Endodermal cell (in vitro differentiated cells): Measurements from ENCODE around the gene RPL34. TPM values are rescaled to one million over a fixed set of nuclear protein-coding genes. Genes with fewer than 3 reads are reported as not detected.
"Not testable (repeated sequence)": the region's sequence is repeated elsewhere in the genome, so short reads cannot be mapped to it uniquely, and the experiment has no call there.

Experiments
- DNase-seq: peaks from one replicate; pipeline ENCODE4 v3.0.0-alpha.2; 2017
- H3K27ac ChIP-seq: 2 replicates; pipeline ENCODE4 v1.5.1; 2013; ENCODE audit warnings: mild to moderate bottlenecking, low read depth, low read length, moderate library complexity
- H3K27me3 ChIP-seq: 2 replicates; pipeline ENCODE4 v1.6.1; 2013; ENCODE audit warnings: mild to moderate bottlenecking, low read length, moderate library complexity; ENCODE audit not compliant: insufficient read depth, control insufficient read depth, poor library complexity, severe bottlenecking
- H3K36me3 ChIP-seq: 2 replicates; pipeline ENCODE4 v1.7.0; 2013; ENCODE audit warnings: mild to moderate bottlenecking, low read length, moderate library complexity; ENCODE audit not compliant: control insufficient read depth, insufficient read depth
- H3K4me1 ChIP-seq: one replicate; pipeline ENCODE4 v1.7.0; 2013; ENCODE audit warnings: low read length; ENCODE audit not compliant: control insufficient read depth, insufficient read depth
- H3K4me3 ChIP-seq: 2 replicates; pipeline ENCODE4 v1.5.1; 2013; ENCODE audit warnings: mild to moderate bottlenecking, low read length, moderate library complexity
- H3K9ac ChIP-seq: 2 replicates; pipeline ENCODE4 v1.6.1; 2013; ENCODE audit warnings: mild to moderate bottlenecking, low read length, moderate library complexity; ENCODE audit not compliant: poor library complexity, severe bottlenecking; ENCODE audit errors: extremely low read depth
- H3K9me3 ChIP-seq: 2 replicates; pipeline ENCODE4 v1.6.1; 2013; ENCODE audit warnings: mild to moderate bottlenecking, low read length, moderate library complexity; ENCODE audit not compliant: control insufficient read depth
- H3K27ac Mint-ChIP-seq: 2 replicates; pipeline ENCODE4 v1.8.0; 2020; ENCODE audit warnings: mixed read lengths
- H3K27me3 Mint-ChIP-seq: 2 replicates; pipeline ENCODE4 v1.8.0; 2021; ENCODE audit warnings: mild to moderate bottlenecking, mixed read lengths; ENCODE audit not compliant: insufficient read depth
- H3K36me3 Mint-ChIP-seq: 2 replicates; pipeline ENCODE4 v1.8.0; 2020; ENCODE audit warnings: low read depth, mixed read lengths
- H3K4me1 Mint-ChIP-seq: 2 replicates; pipeline ENCODE4 v1.8.0; 2020; ENCODE audit warnings: mixed read lengths
- H3K4me3 Mint-ChIP-seq: 2 replicates; pipeline ENCODE4 v1.8.0; 2020; ENCODE audit warnings: mild to moderate bottlenecking, moderate library complexity, mixed read lengths
- H3K9me3 Mint-ChIP-seq: 2 replicates; pipeline ENCODE4 v1.8.0; 2020; ENCODE audit warnings: mild to moderate bottlenecking, mixed read lengths
- CTCF ChIP-seq: fragments of 200-600 bp; sonication (generic); conservative IDR thresholded peaks from 2 replicates; pipeline ENCODE4 v1.5.0; 2021; ENCODE audit warnings: antibody characterized with exemption, mild to moderate bottlenecking
- WGBS, 2 experiments: methylation state at CpG; one replicate each; pipeline versions ENCODE4 v1.1.5 to v1.1.7; 2013; ENCODE audit warnings: missing lambda C conversion rate in 2 of 2, mixed read lengths in 1 of 2; ENCODE audit not compliant: insufficient coverage in 1 of 2, insufficient read length in 1 of 2; 5-methylcytosine and 5-hydroxymethylcytosine counted together
- total RNA-seq, 2 donors: library from RNA; stranded (reverse); fragmentation: NEBNext Ultra II Directional in 1 of 2; extraction: Animal tissue kit (Norgen Biotek cat#: 25700) in 1 of 2; gene quantifications; 2 replicates in 1 of 2; 3 replicates in 1 of 2; pipeline ENCODE4 v1.2.1, GENCODE V29; 2021

The RPL34 gene
- total RNA-seq, 2 donors from 2014 or later, result 1,014 to 1,108 TPM

- Histone ChIP-seq H3K9me3 (no peaks in the 10 kb centered on the region), H3K27ac (no peak overlapping the region), H3K9ac (no peak overlapping the region), H3K27me3 (no peaks in the 10 kb centered on the region), H3K4me1 (peaks cover 28% of the 10 kb centered on the region), H3K4me3 (peak overlapping the region; percentile 65), H3K36me3 (no peaks in the 10 kb centered on the region)
- no peaks in the 10 kb centered on the region for H3K36me3 Mint-ChIP-seq
- H3K27me3 Mint-ChIP-seq, result peaks cover 1% of the 10 kb centered on the region
- DNase-seq, result no peak
- TF ChIP-seq CTCF, result no peak
- 27 to 38% methylated on average over 2 of the region's 2 CpGs for WGBS, 2 experiments
- peak overlapping the region; percentile 33 for H3K4me3 Mint-ChIP-seq
- peak overlapping the region; percentile 90 for H3K27ac Mint-ChIP-seq
- H3K9me3 Mint-ChIP-seq, result no peaks in the 10 kb centered on the region
- peaks cover 34% of the 10 kb centered on the region for H3K4me1 Mint-ChIP-seq
Observed at GRCh38 chr4:108589961-108590360, 30.4 kb upstream of the RPL34 start.

- Histone ChIP-seq H3K9ac (no peak overlapping the region), H3K27ac (no peak overlapping the region), H3K36me3 (no peaks in the 10 kb centered on the region), H3K27me3 (no peaks in the 10 kb centered on the region), H3K4me3 (no peak overlapping the region), H3K4me1 (peaks cover 28% of the 10 kb centered on the region), H3K9me3 (no peaks in the 10 kb centered on the region)
- no peak for TF ChIP-seq CTCF
- H3K4me3 Mint-ChIP-seq, result no peak overlapping the region
- no peak overlapping the region for H3K27ac Mint-ChIP-seq
- 88% methylated on average over 1 of the region's 1 CpG; no CpG with 5 or more reads in 1 of the 2 experiments for WGBS, 2 experiments
- H3K36me3 Mint-ChIP-seq, result no peaks in the 10 kb centered on the region
- H3K4me1 Mint-ChIP-seq, result peaks cover 34% of the 10 kb centered on the region
- DNase-seq, result no peak
- no peaks in the 10 kb centered on the region for H3K9me3 Mint-ChIP-seq
- peaks cover 2% of the 10 kb centered on the region for H3K27me3 Mint-ChIP-seq
Observed at GRCh38 chr4:108590776-108591175, 29.6 kb upstream of the RPL34 start.

GRCh38 chr4:108592674-108592986 lies 27.7 kb upstream of the RPL34 start:
- Mint-ChIP-seq H3K4me3 (no peak overlapping the region), H3K4me1 (peaks cover 22% of the 10 kb centered on the region), H3K27me3 (peaks cover 3% of the 10 kb centered on the region), H3K9me3 (no peaks in the 10 kb centered on the region), H3K36me3 (no peaks in the 10 kb centered on the region), H3K27ac (no peak overlapping the region)
- TF ChIP-seq CTCF, result no peak
- Histone ChIP-seq H3K4me3 (no peak overlapping the region), H3K27me3 (no peaks in the 10 kb centered on the region), H3K9ac (no peak overlapping the region), H3K4me1 (peaks cover 20% of the 10 kb centered on the region), H3K27ac (no peak overlapping the region), H3K9me3 (no peaks in the 10 kb centered on the region), H3K36me3 (no peaks in the 10 kb centered on the region)
- no peak for DNase-seq
- WGBS, 2 experiments, result 55% methylated on average over 2 of the region's 2 CpGs; no CpG with 5 or more reads in 1 of the 2 experiments

- not testable (repeated sequence) for H3K36me3 ChIP-seq, DNase-seq, H3K27me3 ChIP-seq, H3K4me3 ChIP-seq, H3K4me3 Mint-ChIP-seq, H3K27me3 Mint-ChIP-seq, H3K9ac ChIP-seq, H3K27ac ChIP-seq, H3K9me3 ChIP-seq, H3K9me3 Mint-ChIP-seq, H3K4me1 ChIP-seq, H3K36me3 Mint-ChIP-seq, H3K27ac Mint-ChIP-seq
- peaks cover 11% of the 10 kb centered on the region for H3K4me1 Mint-ChIP-seq
- 93 to 97% methylated on average over 3 to 21 of the region's 21 CpGs for WGBS, 2 experiments
Observed at GRCh38 chr4:108594296-108594695, 26.1 kb upstream of the RPL34 start.
